ENCODE data around the gene CABLES1.

- no peak for TF ChIP-seq CTCF (IDR thresholded peaks at IDR 0.05)
- no peak for TF ChIP-seq POLR2AphosphoS5 (IDR thresholded peaks at IDR 0.05; ENCODE audit: insufficient read depth in 1 of 2, low read depth in 1 of 2)
Measured at GRCh38 chr18:23260926-23261590, 125.8 kb downstream of the CABLES1 start.

All from vagina (tissue), 2 donors.